ENCODE results near the gene FTSJ1.
A peak's percentile ranks its signal among the peaks of the same experiment; 100 is the strongest.

Gene FTSJ1

GRCh38 chrX:48471504-48471903 lies 4.5 kb upstream of the FTSJ1 start:
- no peak for DNase-seq

GRCh38 chrX:48472225-48472624 lies 3.8 kb upstream of the FTSJ1 start:
- DNase-seq, result no peak

GRCh38 chrX:48472851-48473703 lies 2.9 kb upstream of the FTSJ1 start:
- no peak for DNase-seq

GRCh38 chrX:48473704-48473990 lies 2.4 kb upstream of the FTSJ1 start:
- no peak for DNase-seq

GRCh38 chrX:48474127-48474526 lies 1.9 kb upstream of the FTSJ1 start:
- no peak for DNase-seq

GRCh38 chrX:48474581-48474980 lies 1.4 kb upstream of the FTSJ1 start:
- no peak for DNase-seq

GRCh38 chrX:48475296-48475695 lies 703 bp upstream of the FTSJ1 start:
- no peak for DNase-seq

- no peak for DNase-seq
Observed at GRCh38 chrX:48476919-48477318, 920 bp downstream of the FTSJ1 start.

- DNase-seq, result no peak
Observed at GRCh38 chrX:48477960-48478755, 2.2 kb downstream of the FTSJ1 start.

- no peak for DNase-seq
Observed at GRCh38 chrX:48478806-48479205, 2.8 kb downstream of the FTSJ1 start.

- DNase-seq, result no peak
Observed at GRCh38 chrX:48480142-48480541, 4.1 kb downstream of the FTSJ1 start.

GRCh38 chrX:48480583-48480982 lies 4.6 kb downstream of the FTSJ1 start:
- no peak for DNase-seq

- no peak for DNase-seq
Observed at GRCh38 chrX:48482526-48482925, 6.5 kb downstream of the FTSJ1 start.

- DNase-seq, result peak; percentile 53
Observed at GRCh38 chrX:48487362-48487798, 11.4 kb downstream of the FTSJ1 start.

- DNase-seq, result no peak
Observed at GRCh38 chrX:48488034-48488433, 12.0 kb downstream of the FTSJ1 start.

GRCh38 chrX:48489296-48489695 lies 13.3 kb downstream of the FTSJ1 start:
- DNase-seq, result no peak

- no peak for DNase-seq
Observed at GRCh38 chrX:48489892-48490291, 13.9 kb downstream of the FTSJ1 start.

GRCh38 chrX:48490661-48491060 lies 14.7 kb downstream of the FTSJ1 start:
- no peak for DNase-seq

- no peak for DNase-seq
Observed at GRCh38 chrX:48491809-48492208, 15.8 kb downstream of the FTSJ1 start.

- no peak for DNase-seq
Observed at GRCh38 chrX:48492293-48492910, 16.4 kb downstream of the FTSJ1 start.

- no peak for DNase-seq
Observed at GRCh38 chrX:48493890-48494364, 17.9 kb downstream of the FTSJ1 start.

GRCh38 chrX:48496660-48497059 lies 20.7 kb downstream of the FTSJ1 start:
- DNase-seq, result no peak

- DNase-seq, result no peak
Observed at GRCh38 chrX:48497871-48498270, 21.9 kb downstream of the FTSJ1 start.

GRCh38 chrX:48498374-48498809 lies 22.4 kb downstream of the FTSJ1 start:
- no peak for DNase-seq
